Daoy (cell line): ENCODE data around the gene NEO1. TPM values are rescaled to one million over a fixed set of nuclear protein-coding genes. Genes with fewer than 3 reads are reported as not detected.
"Not testable (repeated sequence)": the region's sequence is repeated elsewhere in the genome, so short reads cannot be mapped to it uniquely, and the experiment has no call there.

Experiments used
- DNase-seq: peaks from one replicate; pipeline ENCODE4 v3.0.0-alpha.2; 2015; ENCODE audit warnings: low read depth
- total RNA-seq: library from RNA; depleted of rRNA; stranded (reverse); fragments of >200 nt; shearing (Covaris generic); gene quantifications from 2 replicates; pipeline ENCODE4 v1.2.3, GENCODE V29; 2014

NEO1 gene
- total RNA-seq, 1 experiment from 2014 or later, result 14.5 TPM

- no peak for DNase-seq
Observed at GRCh38 chr15:73139744-73140553, 87.7 kb downstream of the NEO1 start.

- DNase-seq, result no peak
Observed at GRCh38 chr15:73141216-73141900, 89.1 kb downstream of the NEO1 start.

DNA sequence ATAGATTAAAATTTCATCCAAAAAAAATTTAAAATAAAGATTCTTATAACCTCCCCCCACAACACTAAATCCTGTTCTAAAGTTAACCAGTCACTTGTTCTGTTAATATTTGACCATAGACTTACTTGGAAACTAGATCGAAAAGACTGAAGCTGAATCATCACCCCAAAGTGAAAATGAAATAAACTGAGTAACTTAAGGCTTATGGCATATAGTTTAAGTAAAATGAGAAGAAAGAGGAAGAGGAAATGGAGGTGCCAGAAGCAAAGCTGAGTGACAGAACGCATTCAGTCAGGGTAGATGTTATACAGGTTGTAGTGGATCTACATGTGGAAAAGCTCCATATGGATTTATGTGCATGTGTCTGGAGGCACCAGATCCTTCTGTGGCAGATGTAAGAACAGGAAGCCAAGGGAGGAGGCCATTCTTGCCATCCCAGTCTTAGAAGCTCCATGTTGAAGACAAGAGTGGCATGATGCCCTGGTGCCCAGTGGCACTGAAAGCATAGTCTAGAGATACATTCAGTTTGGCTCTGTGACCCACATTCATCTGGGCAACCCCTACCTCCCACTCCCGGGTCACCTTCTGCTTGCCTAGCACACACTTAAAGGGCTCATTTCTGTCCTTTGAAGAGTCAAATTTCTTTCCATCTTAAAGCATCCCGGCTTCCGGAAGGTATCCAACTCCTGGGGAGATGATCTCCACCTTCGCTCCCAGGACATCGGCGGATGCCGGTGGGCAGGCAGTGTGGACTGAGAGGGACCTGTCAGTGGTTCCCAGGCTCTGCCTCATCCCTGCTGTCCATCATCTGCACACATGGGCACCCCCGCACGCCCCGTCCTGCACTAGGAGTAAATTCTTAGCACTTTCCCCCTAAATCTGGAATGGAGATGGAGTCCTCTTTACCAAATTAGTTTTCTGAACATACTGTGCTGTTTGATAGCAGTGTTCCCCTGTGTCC lies 90.8 kb downstream of the NEO1 start:
- no peak for DNase-seq

GRCh38 chr15:73143763-73144155 lies 91.5 kb downstream of the NEO1 start:
- no peak for DNase-seq

DNA sequence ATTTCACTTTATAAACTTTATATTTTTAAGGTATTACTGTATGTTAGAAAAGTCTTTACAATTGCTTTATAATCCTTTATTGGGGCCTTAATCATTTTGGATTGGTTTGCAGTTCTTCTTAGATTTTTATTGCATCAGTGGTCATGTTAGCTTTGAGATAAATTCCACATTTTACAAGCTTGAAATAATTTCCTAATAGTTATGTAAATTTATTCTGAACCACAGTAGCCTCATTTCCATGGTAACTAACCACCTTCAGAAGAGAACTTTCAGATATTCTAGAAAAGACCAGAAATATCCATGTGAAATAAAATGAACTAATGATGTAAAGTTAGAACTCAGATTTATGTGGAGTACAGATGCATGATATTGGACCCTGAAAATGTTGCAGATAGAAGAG lies 94.2 kb downstream of the NEO1 start:
- no peak for DNase-seq

DNA sequence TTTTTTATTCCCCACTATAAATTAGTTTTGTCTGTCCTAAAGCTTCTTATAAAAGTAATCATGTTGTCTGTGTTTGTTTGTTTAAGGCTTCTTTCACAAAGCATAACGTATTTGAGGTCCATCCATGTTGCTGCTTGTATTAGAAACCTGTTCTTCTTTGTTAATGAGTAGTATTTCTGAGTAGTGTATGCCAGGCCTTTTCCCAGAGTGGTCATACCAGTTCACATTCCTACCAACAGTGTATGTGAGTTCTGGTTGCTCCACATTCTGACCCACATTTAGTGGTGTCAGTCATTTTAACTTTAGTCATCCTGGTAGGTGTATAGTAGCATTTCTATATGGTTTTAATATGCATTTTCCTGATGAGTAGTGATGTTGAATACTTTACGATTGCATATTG lies 98.6 kb downstream of the NEO1 start:
- DNase-seq, result no peak

DNA sequence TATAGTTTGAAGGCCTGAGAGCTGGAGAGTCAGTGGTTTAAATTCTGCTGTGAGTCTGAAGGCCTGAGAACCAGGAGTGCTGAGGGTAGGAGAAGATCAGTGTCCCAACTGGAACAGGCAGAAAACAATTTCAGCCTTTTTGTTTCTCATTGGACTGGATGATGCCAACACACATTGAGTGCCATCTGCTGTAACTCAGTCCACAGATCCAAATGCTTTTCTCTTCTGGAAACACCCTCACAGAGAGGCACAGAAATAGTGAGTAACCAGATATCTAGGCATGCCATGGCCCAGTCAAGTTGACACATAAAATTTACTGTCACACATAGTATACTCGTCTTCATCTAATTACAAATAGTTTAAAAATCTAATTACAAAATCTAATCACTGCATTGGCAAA lies 100.8 kb downstream of the NEO1 start:
- no peak for DNase-seq

- no peak for DNase-seq
Observed at GRCh38 chr15:73153447-73153846, 101.2 kb downstream of the NEO1 start.

DNA sequence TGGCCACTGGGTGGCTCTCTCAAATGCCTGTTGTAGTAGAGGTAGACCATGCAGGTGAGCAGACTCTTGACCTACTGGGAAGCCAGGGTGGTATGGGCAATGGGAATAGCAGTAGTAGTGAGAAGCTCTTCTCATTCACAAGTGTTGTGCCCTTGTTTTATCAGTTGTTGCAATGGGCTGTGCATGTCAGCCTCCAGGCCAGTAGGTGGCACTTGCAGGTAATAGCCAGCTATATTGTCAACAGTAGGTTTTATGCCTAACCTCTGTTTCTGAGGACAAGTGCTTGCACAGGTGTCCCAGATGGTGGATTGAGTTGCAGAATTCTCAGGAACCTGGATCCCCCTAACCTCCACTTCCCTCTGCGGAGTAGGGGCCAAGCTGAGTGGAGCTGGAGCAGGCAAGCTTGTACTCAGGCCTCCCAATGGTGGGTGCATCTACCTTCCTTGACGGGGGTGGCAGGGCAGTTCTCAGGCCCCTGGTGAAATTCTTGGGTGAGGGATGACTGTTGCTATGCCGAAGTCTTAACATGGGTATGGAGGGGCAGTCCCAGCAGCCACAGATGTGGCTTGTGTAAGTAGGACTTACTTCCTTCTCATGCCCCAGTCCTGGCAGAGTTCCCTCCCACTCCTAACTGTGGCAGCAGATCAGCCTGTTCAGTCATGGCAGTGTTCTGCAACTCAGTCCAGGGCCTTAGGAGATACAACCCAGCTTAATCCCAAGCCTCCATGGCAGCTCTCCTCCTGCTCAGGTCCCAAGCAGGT lies 104.3 kb downstream of the NEO1 start:
- no peak for DNase-seq

DNA sequence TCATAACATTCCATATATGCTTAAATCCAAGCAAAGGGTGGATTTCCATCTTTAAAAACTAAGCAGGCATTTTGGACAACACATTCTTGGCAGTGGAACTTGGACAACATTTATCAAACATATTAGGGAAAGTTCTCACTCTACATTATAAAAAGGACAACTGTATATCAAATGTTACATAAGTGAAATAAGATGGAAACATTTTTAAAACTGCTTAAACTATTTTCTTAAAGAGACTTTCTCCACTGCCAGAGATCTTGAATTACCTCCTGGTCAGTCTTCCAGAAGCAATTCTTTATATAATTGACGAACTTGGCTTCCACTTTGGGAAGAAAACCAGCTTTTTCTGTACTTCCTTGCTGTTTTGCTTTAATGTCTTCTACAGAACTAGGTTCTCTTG lies 109.3 kb downstream of the NEO1 start:
- DNase-seq, result no peak

- no peak for DNase-seq
Observed at GRCh38 chr15:73165435-73165834, 113.2 kb downstream of the NEO1 start.

DNA sequence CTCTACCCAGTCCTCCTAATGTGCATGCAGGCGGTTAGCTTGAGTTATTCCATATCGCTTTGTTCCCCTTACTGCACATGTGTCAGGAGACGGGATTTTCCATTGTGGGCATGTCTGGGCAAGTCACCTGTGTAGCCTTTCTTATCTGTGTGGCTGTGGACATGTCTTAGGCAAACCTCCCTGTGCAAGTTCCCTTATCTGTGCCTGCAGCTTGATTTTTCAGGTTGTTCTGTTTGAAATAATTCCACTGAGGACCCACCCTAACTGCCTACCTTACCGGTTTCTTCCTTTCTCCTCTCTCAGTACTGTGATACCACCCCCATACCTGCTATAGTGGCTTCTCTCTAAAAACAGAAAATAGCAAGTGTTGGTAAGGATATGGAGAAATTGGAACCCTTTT lies 113.6 kb downstream of the NEO1 start:
- DNase-seq, result no peak

GRCh38 chr15:73166711-73167110 lies 114.4 kb downstream of the NEO1 start:
- DNase-seq, result not testable (repeated sequence)

DNA sequence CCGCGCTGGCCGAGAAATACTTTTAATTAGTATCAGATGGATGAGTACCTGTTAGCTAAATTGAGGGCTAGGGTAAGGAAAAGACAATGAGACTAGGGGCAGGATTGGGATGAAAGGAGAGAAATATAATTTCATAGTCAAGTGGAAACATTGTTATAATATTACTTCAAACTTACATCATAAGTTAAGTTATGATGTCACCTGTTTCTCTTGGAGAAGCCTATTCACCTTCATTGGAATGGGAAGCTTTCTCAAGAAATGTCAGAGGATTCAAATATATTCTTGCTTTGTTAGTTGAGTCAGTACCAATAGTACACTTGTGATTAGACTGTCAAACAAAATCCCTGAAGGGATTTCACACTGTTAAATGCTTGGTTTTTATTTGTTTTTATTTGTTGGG lies 116.2 kb downstream of the NEO1 start:
- no peak for DNase-seq

GRCh38 chr15:73171711-73172110 lies 119.4 kb downstream of the NEO1 start:
- DNase-seq, result no peak

- no peak for DNase-seq
Observed at GRCh38 chr15:73172508-73172907, 120.2 kb downstream of the NEO1 start.

- no peak for DNase-seq
Observed at GRCh38 chr15:73174171-73174570, 121.9 kb downstream of the NEO1 start.

DNA sequence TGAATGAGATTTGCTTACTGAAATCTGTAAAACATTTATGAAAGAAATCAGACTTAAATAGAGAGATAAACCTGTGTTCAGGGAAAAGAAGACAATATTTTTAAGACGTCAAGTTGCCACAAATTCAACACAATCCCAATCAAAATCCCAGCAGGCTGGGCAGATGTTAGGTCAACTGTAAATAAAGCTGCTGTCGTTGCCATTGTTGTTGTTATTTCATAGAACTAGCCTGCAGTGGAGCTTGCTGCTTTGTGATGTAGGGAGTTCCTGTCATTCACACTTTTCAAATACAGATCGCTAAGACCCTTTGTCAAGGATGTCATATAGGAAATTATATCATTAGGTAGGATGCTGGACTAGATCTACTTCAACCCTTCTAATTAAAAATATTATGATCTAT lies 123.1 kb downstream of the NEO1 start:
- no peak for DNase-seq

GRCh38 chr15:73176598-73176997 lies 124.3 kb downstream of the NEO1 start:
- no peak for DNase-seq

DNA sequence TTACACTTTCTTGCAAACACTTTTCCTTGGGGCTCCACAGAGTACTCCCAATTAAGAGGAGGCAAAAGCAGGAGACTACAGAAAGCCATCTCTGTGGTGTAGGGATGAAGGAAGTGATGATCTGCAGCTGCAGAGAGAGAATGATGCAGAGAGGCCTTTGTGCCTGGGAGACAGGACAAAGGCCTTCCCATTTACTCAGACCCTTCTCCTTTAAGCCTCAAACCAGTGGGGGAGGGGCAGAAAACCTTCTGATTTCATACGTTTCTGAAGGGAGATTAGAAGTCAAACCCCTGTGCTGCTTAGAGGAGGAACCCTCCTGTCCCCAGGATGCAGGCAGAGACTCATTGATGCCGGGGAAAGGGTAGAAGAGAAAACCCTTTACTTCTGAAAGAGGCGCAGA lies 130.8 kb downstream of the NEO1 start:
- no peak for DNase-seq

- DNase-seq, result no peak
Observed at GRCh38 chr15:73190189-73190601, 137.9 kb downstream of the NEO1 start.

DNA sequence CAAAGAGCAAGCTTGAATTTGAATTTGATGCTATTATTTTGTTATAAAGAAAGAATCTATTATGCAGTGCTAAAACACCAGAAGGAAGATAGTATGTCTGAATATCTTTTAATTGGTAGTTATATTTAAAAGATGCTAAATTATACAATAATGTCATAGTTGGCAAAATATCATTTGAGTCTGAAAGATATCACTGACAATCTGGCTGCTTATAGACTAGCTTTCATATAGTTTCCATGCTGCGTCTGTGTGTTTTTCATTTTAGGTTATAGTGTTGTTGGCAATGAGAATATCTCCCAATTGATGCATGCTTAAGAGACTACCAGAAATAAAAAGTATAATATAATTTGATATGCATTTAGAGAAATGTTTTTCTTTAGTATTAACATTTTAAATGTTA lies 142.9 kb downstream of the NEO1 start:
- DNase-seq, result no peak
